ENCODE results near the gene DBI. TPM values are rescaled to one million over a fixed set of nuclear protein-coding genes. Genes with fewer than 3 reads are reported as not detected.

DBI gene
- total RNA-seq, 1 experiment from 2014 or later = 253 TPM

- DNase-seq (ENCODE audit: low read depth, low spot score) (peak; percentile 35), ATAC-seq (peak; percentile 88)
- no TSS peak for BruUV-seq (replicated peaks)
- ChIA-PET CTCF (interaction anchor here (0.7 to 1.1 kb wide), 2 partner anchors 8 to 24 kb away, joined by 4 to 6 read pairs; partner anchors contain the start of gene TMEM37), POLR2A (no interaction called here)
- Histone ChIP-seq H3K36me3 (ENCODE audit: control insufficient read depth, insufficient read depth, low read length) (no peaks in the 10 kb centered on the region), H3K27ac (ENCODE audit: low read length) (no peak overlapping the region), H3K4me1 (ENCODE audit: control insufficient read depth, insufficient read depth, low read length) (no peaks in the 10 kb centered on the region), H3K27me3 (ENCODE audit: control insufficient read depth, insufficient read depth, low read length) (no peaks in the 10 kb centered on the region), H3K4me3 (ENCODE audit: low read depth in 2 of 2, low read length in 2 of 2) (no peak overlapping the region), H3K9me3 (ENCODE audit: control insufficient read depth, insufficient read depth, low read depth, low read length) (no peaks in the 10 kb centered on the region)
- intact Hi-C loops (cut with micrococcal nuclease; ENCODE audit: unreplicated experiment) = loop anchor here (1.0 to 2.0 kb wide), 2 partner anchors 69 to 253 kb away; no protein-coding TSS in a partner anchor
- in situ Hi-C loops (cut with HindIII; ENCODE audit: low pct_unique_long_range_greater_than_20kb, low sequenced_read_pairs) = no loop called here
- TF ChIP-seq, protein P1, sequence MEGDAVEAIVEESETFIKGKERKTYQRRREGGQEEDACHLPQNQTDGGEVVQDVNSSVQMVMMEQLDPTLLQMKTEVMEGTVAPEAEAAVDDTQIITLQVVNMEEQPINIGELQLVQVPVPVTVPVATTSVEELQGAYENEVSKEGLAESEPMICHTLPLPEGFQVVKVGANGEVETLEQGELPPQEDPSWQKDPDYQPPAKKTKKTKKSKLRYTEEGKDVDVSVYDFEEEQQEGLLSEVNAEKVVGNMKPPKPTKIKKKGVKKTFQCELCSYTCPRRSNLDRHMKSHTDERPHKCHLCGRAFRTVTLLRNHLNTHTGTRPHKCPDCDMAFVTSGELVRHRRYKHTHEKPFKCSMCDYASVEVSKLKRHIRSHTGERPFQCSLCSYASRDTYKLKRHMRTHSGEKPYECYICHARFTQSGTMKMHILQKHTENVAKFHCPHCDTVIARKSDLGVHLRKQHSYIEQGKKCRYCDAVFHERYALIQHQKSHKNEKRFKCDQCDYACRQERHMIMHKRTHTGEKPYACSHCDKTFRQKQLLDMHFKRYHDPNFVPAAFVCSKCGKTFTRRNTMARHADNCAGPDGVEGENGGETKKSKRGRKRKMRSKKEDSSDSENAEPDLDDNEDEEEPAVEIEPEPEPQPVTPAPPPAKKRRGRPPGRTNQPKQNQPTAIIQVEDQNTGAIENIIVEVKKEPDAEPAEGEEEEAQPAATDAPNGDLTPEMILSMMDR (IDR thresholded peaks at IDR 0.05) = peak; percentile 91
- TF ChIP-seq REST (IDR thresholded peaks at IDR 0.05; ENCODE audit: insufficient read depth in 1 of 2, low read depth in 2 of 2, low read length in 1 of 2) = no peak
Observed at GRCh38 chr2:119407430-119408220, 40.8 kb downstream of the DBI start.

GRCh38 chr2:119408221-119408619, 41.4 kb downstream of the DBI start:
- ChIA-PET POLR2A (no interaction called here), CTCF (interaction anchor here (0.7 kb wide), 1 partner anchor 24 kb away, joined by 6 read pairs; the partner anchor contains the start of gene TMEM37)
- Histone ChIP-seq H3K36me3 (ENCODE audit: control insufficient read depth, insufficient read depth, low read length) (no peaks in the 10 kb centered on the region), H3K27me3 (ENCODE audit: control insufficient read depth, insufficient read depth, low read length) (no peaks in the 10 kb centered on the region), H3K27ac (ENCODE audit: low read length) (no peak overlapping the region), H3K4me3 (ENCODE audit: low read depth in 2 of 2, low read length in 2 of 2) (no peak overlapping the region), H3K4me1 (ENCODE audit: control insufficient read depth, insufficient read depth, low read length) (no peaks in the 10 kb centered on the region), H3K9me3 (ENCODE audit: control insufficient read depth, insufficient read depth, low read depth, low read length) (no peaks in the 10 kb centered on the region)
- in situ Hi-C loops (cut with HindIII; ENCODE audit: low pct_unique_long_range_greater_than_20kb, low sequenced_read_pairs) (no loop called here), intact Hi-C loops (cut with micrococcal nuclease; ENCODE audit: unreplicated experiment) (loop anchor here (2.0 kb wide), 1 partner anchor 253 kb away; no protein-coding TSS in a partner anchor)
- DNase-seq (ENCODE audit: low read depth, low spot score) = no peak
- ATAC-seq = peak; percentile 67; the same call in 1 of the 2 replicates
- no TSS peak for BruUV-seq (replicated peaks)
- TF ChIP-seq, protein P1 (IDR thresholded peaks at IDR 0.05) = no peak
- no peak for TF ChIP-seq POLR2AphosphoS5 (IDR thresholded peaks at IDR 0.05; ENCODE audit: low read depth, low read length)
- TF ChIP-seq REST (IDR thresholded peaks at IDR 0.05; ENCODE audit: insufficient read depth in 1 of 2, low read depth in 2 of 2, low read length in 1 of 2) = no peak
- no peak for TF ChIP-seq TCF7L2 (IDR thresholded peaks at IDR 0.05; ENCODE audit: low read depth, low read length)
- TF ChIP-seq SIN3A (IDR thresholded peaks at IDR 0.05; ENCODE audit: borderline replicate concordance, insufficient read depth, low read depth, low read length) = no peak
